H1 (cell line): ENCODE data around the gene TNN. TPM values are rescaled to one million over a fixed set of nuclear protein-coding genes. Genes with fewer than 3 reads are reported as not detected.

Source experiments
- CTCF ChIA-PET: fragments of 300-600 bp; sonication (Branson Sonifier 250); formaldehyde crosslinking; loops from one replicate; lab custom pipeline; 2021; ENCODE audit not compliant: partially characterized antibody; lab: Charles Lee
- POLR2A ChIA-PET: fragments of 300-600 bp; sonication (Branson Sonifier 250); formaldehyde crosslinking; loops from one replicate; lab custom pipeline; 2021; ENCODE audit warnings: inconsistent platforms; ENCODE audit not compliant: partially characterized antibody; lab: Charles Lee
- DNase-seq, 2 experiments: peaks; one replicate each; pipeline versions ENCODE4 v3.0.0 to v3.0.0-alpha.2; 2010 to 2022; ENCODE audit warnings: low spot score in 2 of 2, low read depth in 1 of 2, mixed read lengths in 1 of 2
- FAIRE-seq: peaks from 2 replicates; lab custom pipeline; 2011; peaks lifted over from hg19 to GRCh38; lab: Jason Lieb, UNC
- H2AFZ ChIP-seq: 2 replicates; pipeline ENCODE4 v1.8.1; 2012; ENCODE audit warnings: low read length, inconsistent platforms
- H2AK5ac ChIP-seq: 2 replicates; pipeline ENCODE4 v1.6.1; 2013; ENCODE audit warnings: low read depth, low read length
- H2BK120ac ChIP-seq: replicated peaks from 2 replicates; pipeline ENCODE3; 2013; ENCODE audit warnings: low read depth, low read length, inconsistent platforms
- H2BK12ac ChIP-seq: 2 replicates; pipeline ENCODE4 v1.6.1; 2013; ENCODE audit warnings: low read depth, low read length
- H2BK15ac ChIP-seq: 2 replicates; pipeline ENCODE4 v1.6.1; 2013; ENCODE audit warnings: low read length
- H2BK20ac ChIP-seq: 2 replicates; pipeline ENCODE4 v1.6.1; 2013; ENCODE audit warnings: low read length
- H2BK5ac ChIP-seq: 2 replicates; pipeline ENCODE4 v1.6.1; 2013; ENCODE audit warnings: low read depth, low read length
- H3K14ac ChIP-seq: 2 replicates; pipeline ENCODE4 v1.6.1; 2013; ENCODE audit warnings: inconsistent platforms; ENCODE audit not compliant: insufficient read length
- H3K18ac ChIP-seq: 2 replicates; pipeline ENCODE4 v1.6.1; 2013; ENCODE audit warnings: low read length; ENCODE audit errors: extremely low read depth
- H3K23ac ChIP-seq: 2 replicates; pipeline ENCODE4 v1.6.1; 2013; ENCODE audit warnings: inconsistent platforms; ENCODE audit not compliant: insufficient read length
- H3K23me2 ChIP-seq: 2 replicates; pipeline ENCODE4 v1.6.1; 2013; ENCODE audit warnings: low read depth, low read length
- H3K27ac ChIP-seq: 2 replicates; pipeline ENCODE4 v1.6.1; 2011; ENCODE audit warnings: low read depth, low read length, inconsistent platforms
- H3K27me3 ChIP-seq, 4 experiments: replicated peaks in 1 of 4; 1 replicate in 1 of 4; 2 replicates in 3 of 4; pipeline versions ENCODE4 v1.6.1 to v1.8.1; 2011 to 2013; ENCODE audit warnings: low read length in 3 of 4, mild to moderate bottlenecking in 3 of 4, inconsistent platforms in 2 of 4, mixed read lengths in 2 of 4, moderate library complexity in 1 of 4; ENCODE audit not compliant: control insufficient read depth in 3 of 4, insufficient read depth in 3 of 4; ENCODE audit errors: extremely low read depth in 1 of 4
- H3K36me3 ChIP-seq, 4 experiments: 2 replicates each; pipeline versions ENCODE4 v1.6.1 to v1.8.1; 2011 to 2013; ENCODE audit warnings: mild to moderate bottlenecking in 4 of 4, low read length in 3 of 4, moderate library complexity in 2 of 4, control low read depth in 1 of 4, inconsistent platforms in 1 of 4; ENCODE audit not compliant: insufficient read depth in 4 of 4, control insufficient read depth in 2 of 4
- H3K4ac ChIP-seq: replicated peaks from 2 replicates; pipeline ENCODE3; 2013; ENCODE audit warnings: low read length, low read depth, mixed read lengths, inconsistent platforms; ENCODE audit not compliant: insufficient read length
- H3K4me1 ChIP-seq, 4 experiments: replicated peaks in 1 of 4; 1 replicate in 1 of 4; 2 replicates in 3 of 4; pipeline versions ENCODE4 v1.6.1 to v1.8.1; 2011 to 2013; ENCODE audit warnings: low read length in 3 of 4, inconsistent platforms in 2 of 4, mixed read lengths in 1 of 4; ENCODE audit not compliant: insufficient read depth in 4 of 4, control insufficient read depth in 3 of 4
- H3K4me2 ChIP-seq, 2 experiments: 2 replicates each; pipeline versions ENCODE4 v1.6.1 to v1.8.1; 2011 to 2013; ENCODE audit warnings: low read depth in 2 of 2, low read length in 2 of 2, control low read depth in 1 of 2, inconsistent platforms in 1 of 2, mild to moderate bottlenecking in 1 of 2; ENCODE audit not compliant: insufficient read depth in 1 of 2
- H3K4me3 ChIP-seq, 4 experiments: fragments of 200-600, 300-600 bp in 1 of 4; sonication (generic), shearing (Covaris generic), sonication (Bioruptor Twin) in 1 of 4; 2 replicates each; pipeline versions ENCODE4 v1.5.1 to v1.8.1; 2011 to 2016; ENCODE audit warnings: low read length in 4 of 4, low read depth in 3 of 4, control low read depth in 2 of 4, inconsistent platforms in 2 of 4, mild to moderate bottlenecking in 2 of 4, mixed read lengths in 1 of 4, moderate library complexity in 1 of 4; ENCODE audit not compliant: insufficient read depth in 2 of 4; ENCODE audit errors: extremely low read depth in 1 of 4
- H3K56ac ChIP-seq: replicated peaks from 2 replicates; pipeline ENCODE3; 2013; ENCODE audit warnings: low read depth, mild to moderate bottlenecking, mixed read lengths, low read length, inconsistent platforms; ENCODE audit not compliant: insufficient read length
- H3K79me1 ChIP-seq: 2 replicates; pipeline ENCODE4 v1.6.1; 2013; ENCODE audit warnings: low read depth, low read length, control low read depth
- H3K79me2 ChIP-seq, 2 experiments: 2 replicates each; pipeline versions ENCODE4 v1.6.1 to v1.8.1; 2012 to 2013; ENCODE audit warnings: low read length in 2 of 2, mild to moderate bottlenecking in 2 of 2, inconsistent platforms in 1 of 2; ENCODE audit not compliant: insufficient read depth in 2 of 2, control insufficient read depth in 1 of 2
- H3K9ac ChIP-seq, 4 experiments: replicated peaks in 1 of 4; 1 replicate in 1 of 4; 2 replicates in 3 of 4; pipeline versions ENCODE4 v1.6.1 to v1.8.1; 2011 to 2013; ENCODE audit warnings: low read depth in 3 of 4, low read length in 3 of 4, control low read depth in 2 of 4, mild to moderate bottlenecking in 2 of 4, moderate library complexity in 2 of 4, inconsistent platforms in 1 of 4; ENCODE audit errors: extremely low read depth in 1 of 4
- H3K9me3 ChIP-seq, 2 experiments: 2 replicates each; pipeline versions ENCODE4 v1.6.1 to v1.8.1; 2012 to 2013; ENCODE audit warnings: mild to moderate bottlenecking in 2 of 2, moderate library complexity in 2 of 2, control low read depth in 1 of 2, inconsistent platforms in 1 of 2, low read depth in 1 of 2, low read length in 1 of 2, mixed read lengths in 1 of 2; ENCODE audit not compliant: insufficient read depth in 2 of 2
- H4K20me1 ChIP-seq, 2 experiments: replicated peaks in 1 of 2; 2 replicates each; pipeline versions ENCODE3 to v1.8.1; 2011 to 2013; ENCODE audit warnings: inconsistent platforms in 2 of 2, low read length in 2 of 2, mild to moderate bottlenecking in 1 of 2; ENCODE audit not compliant: insufficient read depth in 2 of 2, control insufficient read depth in 1 of 2
- H4K5ac ChIP-seq: 2 replicates; pipeline ENCODE4 v1.6.1; 2013; ENCODE audit warnings: low read length, low read depth, mixed read lengths, inconsistent platforms; ENCODE audit not compliant: insufficient read length
- H4K8ac ChIP-seq: 2 replicates; pipeline ENCODE4 v1.8.0; 2013; ENCODE audit warnings: mild to moderate bottlenecking, moderate library complexity, low read length, inconsistent platforms; ENCODE audit not compliant: insufficient read depth; ENCODE audit errors: extremely low read depth
- H4K91ac ChIP-seq: replicated peaks from 2 replicates; pipeline ENCODE3; 2013; ENCODE audit warnings: low read length, mixed read lengths, inconsistent platforms; ENCODE audit not compliant: insufficient read length
- KDM1A ChIP-seq: fragments of 200-600, 300-600 bp; sonication (generic); IDR thresholded peaks from 2 replicates; pipeline ENCODE4 v1.7.1; 2016; ENCODE audit warnings: mild to moderate bottlenecking, low read length, borderline replicate concordance
- SRF ChIP-seq: IDR thresholded peaks from 2 replicates; pipeline ENCODE4 v1.6.1; 2011; ENCODE audit warnings: mild to moderate bottlenecking, low read depth, low read length, moderate library complexity
- TBP ChIP-seq: IDR thresholded peaks from 2 replicates; pipeline ENCODE4 v1.6.1; 2011; ENCODE audit warnings: low read depth, low read length, improper control_type of control experiment
- WGBS, 2 experiments: shearing (Covaris generic) in 1 of 2; methylation state at CpG; one replicate each; pipeline versions ENCODE4 v1.1.6 to v1.1.7; 2013 to 2015; ENCODE audit warnings: low lambda C conversion rate in 2 of 2, mixed read lengths in 2 of 2, inconsistent platforms in 1 of 2, low coverage in 1 of 2, missing lambda C conversion rate in 1 of 2; ENCODE audit not compliant: insufficient replicate concordance in 2 of 2, insufficient coverage in 1 of 2, insufficient read length in 1 of 2; ENCODE audit errors: extremely low coverage in 1 of 2, missing lambda C conversion rate in 1 of 2; 5-methylcytosine and 5-hydroxymethylcytosine counted together
- polyA plus RNA-seq, 7 experiments: library from polyadenylated mRNA; depleted of rRNA in 3 of 7; stranded (reverse) in 5 of 7; unstranded in 2 of 7; fragments of >200 nt in 5 of 7; fragments of 200-250 nt in 2 of 7; gene quantifications; 1 replicate in 5 of 7; 2 replicates in 1 of 7; 4 replicates in 1 of 7; pipeline versions ENCODE4 v1.2.1 to v1.2.3, GENCODE V29; 2011 to 2013; ENCODE audit warnings: missing spikeins in 2 of 7, mixed read lengths in 2 of 7
- total RNA-seq: library from RNA; stranded (reverse); fragmentation: NEBNext Ultra II Directional; extraction: Animal tissue kit (Norgen Biotek cat#: 25700); gene quantifications from 2 replicates; pipeline ENCODE4 v1.2.1, GENCODE V29; 2021
- TF ChIP-seq, protein P1 (sequence below): IDR thresholded peaks from 2 replicates; pipeline ENCODE4 v1.6.1; 2011; ENCODE audit warnings: low read length, improper control_type of control experiment
- TF ChIP-seq, protein P2 (sequence below), 3 experiments: IDR thresholded peaks; 1 replicate in 2 of 3; 2 replicates in 1 of 3; pipeline versions ENCODE4 v1.5.1 to v1.6.1; 2011; ENCODE audit warnings: low read length in 3 of 3, mild to moderate bottlenecking in 3 of 3, inconsistent platforms in 2 of 3, low read depth in 1 of 3, moderate library complexity in 1 of 3; ENCODE audit not compliant: insufficient read depth in 1 of 3; ENCODE audit errors: control extremely low read depth in 1 of 3
- TF ChIP-seq, protein P3 (sequence below): IDR thresholded peaks from 2 replicates; pipeline ENCODE4 v1.6.1; 2011; ENCODE audit warnings: low read depth, mild to moderate bottlenecking, low read length; ENCODE audit not compliant: insufficient read depth

The TNN gene
- total and polyA plus RNA-seq, 2 of the 8 experiments (the other 6 are each of a cell fraction or from before 2014, with no cell fraction given): 0.21 to 0.30 TPM

DNA sequence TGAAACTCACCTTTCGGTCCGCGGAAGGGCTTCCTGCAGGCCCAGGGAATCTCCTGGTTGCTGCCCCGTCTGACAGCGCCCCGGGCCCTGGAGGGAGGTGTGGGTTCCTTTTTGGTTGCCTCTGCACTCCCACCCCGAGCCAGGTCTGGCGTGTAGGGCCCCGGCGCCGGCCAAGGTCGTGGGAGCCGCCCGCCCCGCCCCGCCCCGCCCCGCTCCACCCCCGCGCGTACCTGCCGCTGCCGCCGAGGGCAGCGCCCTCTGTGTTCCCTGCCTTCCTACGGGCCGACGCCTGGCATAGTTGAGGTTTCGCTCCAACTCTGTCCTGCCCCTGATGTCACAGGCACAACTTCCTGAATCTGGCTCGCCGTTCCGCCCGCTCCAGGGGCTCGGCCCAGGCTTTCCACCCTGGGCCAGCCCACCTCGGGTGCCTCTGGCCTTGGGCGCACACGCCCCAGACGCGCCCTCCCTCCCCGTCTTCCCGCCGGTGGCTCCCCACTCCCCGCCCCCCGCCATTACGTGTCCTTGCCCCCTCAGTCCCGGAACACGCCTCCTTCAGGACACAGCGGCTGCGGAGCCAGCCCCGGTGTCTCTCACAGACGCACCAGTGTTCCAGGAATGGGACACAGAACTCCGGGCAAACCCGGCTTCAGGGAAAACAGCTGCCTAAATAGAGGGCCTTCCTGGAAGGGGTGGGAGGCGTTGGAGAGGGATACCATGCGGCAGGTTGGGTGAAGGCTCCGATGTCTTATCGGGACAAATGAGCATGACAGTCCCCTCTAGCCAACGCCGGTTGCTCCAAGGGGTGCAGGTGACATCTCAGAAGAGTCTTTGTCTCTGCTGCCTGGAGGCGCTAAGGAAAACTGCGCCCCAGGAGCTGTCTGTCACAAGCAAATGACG lies 125.2 kb downstream of the TNN start, which contains the start of gene KIAA0040:
Gene KIAA0040, minus strand, starts transcription at position 147 of the 897 bp plus-strand sequence. CDS start 31,763 bp downstream, outside the sequence.
- no peak within 1 kb of the TSS for H3K23ac ChIP-seq
- no peak within 1 kb of the TSS for H2AK5ac ChIP-seq
- no peak within 1 kb of the TSS for H3K4ac ChIP-seq
- no peak within 1 kb of the TSS for H3K56ac ChIP-seq
- DNase-seq (peak in 1 of 2 experiments; percentile 72), FAIRE-seq (no peak)
- peak within 1 kb of the TSS; percentile 95 for H2AFZ ChIP-seq
- peaks cover 3 to 19% (median 15%) of the 10 kb centered on the region in 4 experiments for H3K27me3 ChIP-seq
- 0 out of 2 replicates have a peak within 1 kb of the TSS, but pooled peaks have one; percentile 19 for H2BK12ac ChIP-seq
- no peak within 1 kb of the TSS for H2BK20ac ChIP-seq
- H4K91ac ChIP-seq: no peak within 1 kb of the TSS
- H3K79me1 ChIP-seq: no peaks in the 10 kb centered on the region
- ChIA-PET POLR2A (interaction anchor here (1.0 to 1.1 kb wide), 2 partner anchors 12 to 38 kb away, joined by 3 to 6 read pairs; no protein-coding TSS in a partner anchor), CTCF (interaction anchor here (0.6 to 2.9 kb wide), 22 partner anchors 8 to 181 kb away, joined by 3 to 13 read pairs (median 5); no protein-coding TSS in a partner anchor)
- H3K79me2 ChIP-seq: no peaks in the 10 kb centered on the region
- no peak within 1 kb of the TSS for H2BK120ac ChIP-seq
- peak within 1 kb of the TSS; percentile 55; the same call in 1 of the 2 replicates for H2BK5ac ChIP-seq
- H3K14ac ChIP-seq: no peak within 1 kb of the TSS
- H3K9me3 ChIP-seq: no peaks in the 10 kb centered on the region
- no peaks in the 10 kb centered on the region for H4K20me1 ChIP-seq
- H3K4me1 ChIP-seq: peaks cover 0 to 5% (median 5%) of the 10 kb centered on the region in 4 experiments; a peak in 3 of 7 replicates
- H3K4me2 ChIP-seq: peak within 1 kb of the TSS; percentile 90 to 95
- peak within 1 kb of the TSS; percentile 81 for H4K8ac ChIP-seq
- no peak within 1 kb of the TSS for H3K27ac ChIP-seq
- peak within 1 kb of the TSS; percentile 62 to 85 (median 72) for H3K4me3 ChIP-seq
- WGBS, 2 experiments: 3% methylated on average over 21 of the region's 62 CpGs; no CpG with 5 or more reads in 1 of the 2 experiments
- H3K18ac ChIP-seq: no peak within 1 kb of the TSS
- peak within 1 kb of the TSS in 3 of 4 experiments; percentile 20 to 40 (median 34); a peak in 4 of 7 replicates for H3K9ac ChIP-seq
- H4K5ac ChIP-seq: no peak within 1 kb of the TSS
- H2BK15ac ChIP-seq: 0 out of 2 replicates have a peak within 1 kb of the TSS, but pooled peaks have one; percentile 10
- no peaks in the 10 kb centered on the region for H3K36me3 ChIP-seq
- H3K23me2 ChIP-seq: peaks cover 11% of the 10 kb centered on the region
- TF ChIP-seq, protein P1, sequence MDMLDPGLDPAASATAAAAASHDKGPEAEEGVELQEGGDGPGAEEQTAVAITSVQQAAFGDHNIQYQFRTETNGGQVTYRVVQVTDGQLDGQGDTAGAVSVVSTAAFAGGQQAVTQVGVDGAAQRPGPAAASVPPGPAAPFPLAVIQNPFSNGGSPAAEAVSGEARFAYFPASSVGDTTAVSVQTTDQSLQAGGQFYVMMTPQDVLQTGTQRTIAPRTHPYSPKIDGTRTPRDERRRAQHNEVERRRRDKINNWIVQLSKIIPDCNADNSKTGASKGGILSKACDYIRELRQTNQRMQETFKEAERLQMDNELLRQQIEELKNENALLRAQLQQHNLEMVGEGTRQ: no peak
- TF ChIP-seq TBP (no peak), SRF (no peak), KDM1A (no peak)
- TF ChIP-seq, protein P2, sequence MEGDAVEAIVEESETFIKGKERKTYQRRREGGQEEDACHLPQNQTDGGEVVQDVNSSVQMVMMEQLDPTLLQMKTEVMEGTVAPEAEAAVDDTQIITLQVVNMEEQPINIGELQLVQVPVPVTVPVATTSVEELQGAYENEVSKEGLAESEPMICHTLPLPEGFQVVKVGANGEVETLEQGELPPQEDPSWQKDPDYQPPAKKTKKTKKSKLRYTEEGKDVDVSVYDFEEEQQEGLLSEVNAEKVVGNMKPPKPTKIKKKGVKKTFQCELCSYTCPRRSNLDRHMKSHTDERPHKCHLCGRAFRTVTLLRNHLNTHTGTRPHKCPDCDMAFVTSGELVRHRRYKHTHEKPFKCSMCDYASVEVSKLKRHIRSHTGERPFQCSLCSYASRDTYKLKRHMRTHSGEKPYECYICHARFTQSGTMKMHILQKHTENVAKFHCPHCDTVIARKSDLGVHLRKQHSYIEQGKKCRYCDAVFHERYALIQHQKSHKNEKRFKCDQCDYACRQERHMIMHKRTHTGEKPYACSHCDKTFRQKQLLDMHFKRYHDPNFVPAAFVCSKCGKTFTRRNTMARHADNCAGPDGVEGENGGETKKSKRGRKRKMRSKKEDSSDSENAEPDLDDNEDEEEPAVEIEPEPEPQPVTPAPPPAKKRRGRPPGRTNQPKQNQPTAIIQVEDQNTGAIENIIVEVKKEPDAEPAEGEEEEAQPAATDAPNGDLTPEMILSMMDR (IDR thresholded peaks at IDR 0.05; ENCODE audit: control extremely low read depth in 1 of 3, insufficient read depth in 1 of 3, low read depth in 1 of 3, low read length in 3 of 3): peak in 2 of 3 experiments; percentile 16 to 25; a peak in 2 of 4 replicates
- TF ChIP-seq, protein P3, sequence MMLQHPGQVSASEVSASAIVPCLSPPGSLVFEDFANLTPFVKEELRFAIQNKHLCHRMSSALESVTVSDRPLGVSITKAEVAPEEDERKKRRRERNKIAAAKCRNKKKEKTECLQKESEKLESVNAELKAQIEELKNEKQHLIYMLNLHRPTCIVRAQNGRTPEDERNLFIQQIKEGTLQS: no peak
